Testis (tissue), 2 donors: ENCODE results near the gene RDH13.

Experiments
- POLR2A ChIP-seq: fragments of 450-650 bp; IDR thresholded peaks from one replicate; pipeline ENCODE4 v1.6.1; 2017; ENCODE audit warnings: antibody characterized with exemption, mild to moderate bottlenecking, moderate library complexity
- TF ChIP-seq, protein P1 (sequence below), 3 experiments: fragments of 450-650 bp in 2 of 3; fragments of 200-600 bp in 1 of 3; sonication (generic) in 1 of 3; IDR thresholded peaks; one replicate each; pipeline ENCODE4 v1.5.1; 2016 to 2019; ENCODE audit warnings: antibody characterized with exemption in 3 of 3, mild to moderate bottlenecking in 2 of 3, moderate library complexity in 1 of 3

DNA sequence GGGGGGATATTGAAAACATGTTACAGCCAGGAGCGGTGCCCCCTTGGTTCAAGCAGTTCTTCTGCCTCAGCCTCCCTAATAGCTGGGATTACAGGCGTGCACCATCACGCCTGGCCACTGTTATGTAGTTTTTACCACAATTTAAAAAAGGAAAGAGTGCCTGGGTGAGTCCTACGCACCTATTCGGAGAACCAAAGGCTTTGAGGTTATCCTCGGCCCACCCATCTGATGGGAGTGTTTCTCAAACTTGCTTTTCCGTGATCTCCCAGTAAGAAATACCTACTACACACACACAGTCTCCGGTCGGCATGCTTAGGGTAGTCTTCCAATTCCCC is 20.6 kb downstream of the RDH13 start:
- TF ChIP-seq, protein P1, sequence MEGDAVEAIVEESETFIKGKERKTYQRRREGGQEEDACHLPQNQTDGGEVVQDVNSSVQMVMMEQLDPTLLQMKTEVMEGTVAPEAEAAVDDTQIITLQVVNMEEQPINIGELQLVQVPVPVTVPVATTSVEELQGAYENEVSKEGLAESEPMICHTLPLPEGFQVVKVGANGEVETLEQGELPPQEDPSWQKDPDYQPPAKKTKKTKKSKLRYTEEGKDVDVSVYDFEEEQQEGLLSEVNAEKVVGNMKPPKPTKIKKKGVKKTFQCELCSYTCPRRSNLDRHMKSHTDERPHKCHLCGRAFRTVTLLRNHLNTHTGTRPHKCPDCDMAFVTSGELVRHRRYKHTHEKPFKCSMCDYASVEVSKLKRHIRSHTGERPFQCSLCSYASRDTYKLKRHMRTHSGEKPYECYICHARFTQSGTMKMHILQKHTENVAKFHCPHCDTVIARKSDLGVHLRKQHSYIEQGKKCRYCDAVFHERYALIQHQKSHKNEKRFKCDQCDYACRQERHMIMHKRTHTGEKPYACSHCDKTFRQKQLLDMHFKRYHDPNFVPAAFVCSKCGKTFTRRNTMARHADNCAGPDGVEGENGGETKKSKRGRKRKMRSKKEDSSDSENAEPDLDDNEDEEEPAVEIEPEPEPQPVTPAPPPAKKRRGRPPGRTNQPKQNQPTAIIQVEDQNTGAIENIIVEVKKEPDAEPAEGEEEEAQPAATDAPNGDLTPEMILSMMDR (IDR thresholded peaks at IDR 0.05) = no peak
- no peak for TF ChIP-seq POLR2A
